ENCODE measurements around the gene ARL4C.

Gene ARL4C

GRCh38 chr2:234472155-234472554, 24.7 kb downstream of the ARL4C start (continued):
- TF ChIP-seq PRDM4 (tag by site-specific recombination; IDR thresholded peaks at IDR 0.05) (no peak), ZIC2 (tag by site-specific recombination; IDR thresholded peaks at IDR 0.05) (no peak), ZNF792 (tag by site-specific recombination; IDR thresholded peaks at IDR 0.05) (no peak), ZNF426 (tag by site-specific recombination; IDR thresholded peaks at IDR 0.05) (no peak), ZFP69B (tag by site-specific recombination; IDR thresholded peaks at IDR 0.05) (no peak), GLIS2 (tag by site-specific recombination; IDR thresholded peaks at IDR 0.05) (no peak), TCF7L2 (IDR thresholded peaks at IDR 0.05; ENCODE audit: borderline replicate concordance, low read depth, low read length) (no peak), HIC1 (tag by site-specific recombination; IDR thresholded peaks at IDR 0.05) (peak; percentile 78), ZNF366 (tag by site-specific recombination; conservative IDR thresholded peaks at IDR 0.05) (peak; percentile 68), ZNF223 (tag by site-specific recombination; IDR thresholded peaks at IDR 0.05) (no peak), ZNF112 (tag by site-specific recombination; IDR thresholded peaks at IDR 0.05) (no peak), ZNF837 (tag by site-specific recombination; IDR thresholded peaks at IDR 0.05) (no peak), GLIS1 (tag by site-specific recombination; IDR thresholded peaks at IDR 0.05) (peak; percentile 49), TRIM28 (IDR thresholded peaks at IDR 0.05; ENCODE audit: borderline replicate concordance, low read length) (peak; percentile 61; the same call in 1 of the 2 replicates), ZNF335 (tag by site-specific recombination; conservative IDR thresholded peaks at IDR 0.05) (no peak), AEBP2 (tag by site-specific recombination; IDR thresholded peaks at IDR 0.05; ENCODE audit: borderline replicate concordance) (no peak), SALL2 (tag by site-specific recombination; IDR thresholded peaks at IDR 0.05; ENCODE audit: borderline replicate concordance) (no peak), YY1 (tag by site-specific recombination; IDR thresholded peaks at IDR 0.05) (no peak), ZNF398 (tag by site-specific recombination; IDR thresholded peaks at IDR 0.05) (no peak), ZNF600 (tag by site-specific recombination; IDR thresholded peaks at IDR 0.05) (no peak), ZNF518A (tag by site-specific recombination; conservative IDR thresholded peaks at IDR 0.05; ENCODE audit: low read depth) (no peak), ZNF202 (tag by site-specific recombination; IDR thresholded peaks at IDR 0.05; ENCODE audit: borderline replicate concordance) (no peak), ZNF2 (tag by site-specific recombination; IDR thresholded peaks at IDR 0.05) (no peak), GFI1B (tag by site-specific recombination; IDR thresholded peaks at IDR 0.05) (no peak), ZNF560 (tag by site-specific recombination; IDR thresholded peaks at IDR 0.05; ENCODE audit: borderline replicate concordance) (no peak), INSM2 (tag by site-specific recombination; IDR thresholded peaks at IDR 0.05) (no peak), ZNF629 (tag by site-specific recombination; IDR thresholded peaks at IDR 0.05) (0 out of 2 replicates have a peak, but pooled peaks have one; percentile 41)
